Smooth muscle cell (in vitro differentiated cells): ENCODE measurements around the gene ALDH1B1. TPM values are rescaled to one million over a fixed set of nuclear protein-coding genes. Genes with fewer than 3 reads are reported as not detected.

Experiments
- DNase-seq: peaks from one replicate; lab custom pipeline; 2025; ENCODE audit not compliant: unreplicated experiment; lab: John Stamatoyannopoulos, UW
- H2AFZ ChIP-seq: fragments of 200-600 bp; sonication (generic); 2 replicates; pipeline ENCODE4 v1.6.0; 2016; ENCODE audit warnings: antibody characterized with exemption, low read depth, mild to moderate bottlenecking
- H3F3A ChIP-seq: fragments of 200-600 bp; sonication (generic); 2 replicates; pipeline ENCODE4 v1.6.0; 2017; ENCODE audit warnings: antibody characterized with exemption, low read depth
- H3K27ac ChIP-seq: fragments of 200-600 bp; sonication (generic); 2 replicates; pipeline ENCODE4 v1.5.1; 2016; ENCODE audit warnings: low read depth, mild to moderate bottlenecking
- H3K27me3 ChIP-seq: fragments of 200-600 bp; sonication (generic); 2 replicates; pipeline ENCODE4 v1.6.1; 2016; ENCODE audit warnings: low read depth, mild to moderate bottlenecking
- H3K36me3 ChIP-seq: fragments of 200-600 bp; sonication (generic); 2 replicates; pipeline ENCODE4 v1.5.1; 2016; ENCODE audit warnings: low read depth
- H3K4me1 ChIP-seq: fragments of 200-600 bp; sonication (generic); 2 replicates; pipeline ENCODE4 v1.5.1; 2016; ENCODE audit warnings: low read depth
- H3K4me2 ChIP-seq: fragments of 200-600 bp; sonication (generic); 2 replicates; pipeline ENCODE4 v1.6.0; 2016; ENCODE audit warnings: mild to moderate bottlenecking
- H3K4me3 ChIP-seq: fragments of 200-600 bp; sonication (generic); 2 replicates; pipeline ENCODE4 v1.5.1; 2016; ENCODE audit warnings: mild to moderate bottlenecking
- H3K79me2 ChIP-seq: fragments of 200-600 bp; sonication (generic); 2 replicates; pipeline ENCODE4 v1.6.0; 2016; ENCODE audit warnings: low read depth, mild to moderate bottlenecking
- H3K9ac ChIP-seq: fragments of 200-600 bp; sonication (generic); 2 replicates; pipeline ENCODE4 v1.6.0; 2016; ENCODE audit warnings: low read depth
- H3K9me3 ChIP-seq: fragments of 200-600 bp; sonication (generic); replicated peaks from 2 replicates; pipeline ENCODE4 v1.5.1; 2016; ENCODE audit warnings: low read depth
- H4K20me1 ChIP-seq: fragments of 200-600 bp; sonication (generic); 2 replicates; pipeline ENCODE4 v1.6.0; 2016; ENCODE audit warnings: low read depth
- CTCF ChIP-seq: fragments of 200-600 bp; sonication (generic); IDR thresholded peaks from 2 replicates; pipeline ENCODE4 v1.5.1; 2017; ENCODE audit warnings: borderline replicate concordance, mild to moderate bottlenecking, antibody characterized with exemption; ENCODE audit not compliant: insufficient read depth, poor library complexity, severe bottlenecking
- WGBS: methylation state at CpG from one replicate; pipeline ENCODE4 v1.1.7; 2016; ENCODE audit warnings: low lambda C conversion rate; 5-methylcytosine and 5-hydroxymethylcytosine counted together
- polyA plus RNA-seq: library from polyadenylated mRNA; unstranded; fragments of >200 nt; fragmentation: Nextera tagmentation; extraction: Ambion mirVana; gene quantifications from 2 replicates; pipeline ENCODE4 v1.2.1, GENCODE V29; 2016
- total RNA-seq: library from RNA; depleted of rRNA; stranded (reverse); fragments of >200 nt; gene quantifications from 2 replicates; pipeline ENCODE4 v1.2.3, GENCODE V29; 2014

ALDH1B1 gene
- total and polyA plus RNA-seq, 2 experiments from 2014 or later = 25.3 to 31.9 TPM

GRCh38 chr9:38386319-38386895 is 6.1 kb upstream of the ALDH1B1 start:
- Histone ChIP-seq H4K20me1 (no peaks in the 10 kb centered on the region), H3K27ac (no peak overlapping the region), H3K36me3 (no peaks in the 10 kb centered on the region), H3K79me2 (no peaks in the 10 kb centered on the region), H3K9ac (no peak overlapping the region), H3F3A (peaks cover 9% of the 10 kb centered on the region), H3K27me3 (no peaks in the 10 kb centered on the region), H2AFZ (no peak overlapping the region), H3K4me2 (no peak overlapping the region), H3K4me3 (no peak overlapping the region), H3K9me3 (no peaks in the 10 kb centered on the region), H3K4me1 (peaks cover 3% of the 10 kb centered on the region)
- DNase-seq = no peak
- no peak for TF ChIP-seq CTCF
- 94% methylated on average over 4 of the region's 4 CpGs for WGBS

- Histone ChIP-seq H3K9me3 (no peaks in the 10 kb centered on the region), H2AFZ (no peak overlapping the region), H3K4me2 (no peak overlapping the region), H3K27ac (no peak overlapping the region), H3K4me3 (no peak overlapping the region), H4K20me1 (no peaks in the 10 kb centered on the region), H3F3A (peaks cover 9% of the 10 kb centered on the region), H3K27me3 (no peaks in the 10 kb centered on the region), H3K9ac (no peak overlapping the region), H3K79me2 (no peaks in the 10 kb centered on the region), H3K4me1 (no peaks in the 10 kb centered on the region), H3K36me3 (no peaks in the 10 kb centered on the region)
- TF ChIP-seq CTCF = no peak
- DNase-seq = no peak
- WGBS = 95% methylated on average over 1 of the region's 1 CpG
These were observed 5.4 kb upstream of the ALDH1B1 start for GRCh38 chr9:38387066-38387465.

- DNase-seq = no peak
- Histone ChIP-seq H3F3A (peaks cover 9% of the 10 kb centered on the region), H3K27me3 (no peaks in the 10 kb centered on the region), H3K36me3 (no peaks in the 10 kb centered on the region), H3K27ac (peak overlapping the region; percentile 81), H3K4me1 (no peaks in the 10 kb centered on the region), H3K9ac (no peak overlapping the region), H3K9me3 (no peaks in the 10 kb centered on the region), H4K20me1 (no peaks in the 10 kb centered on the region), H3K4me2 (no peak overlapping the region), H3K4me3 (no peak overlapping the region), H3K79me2 (peaks cover 1% of the 10 kb centered on the region), H2AFZ (no peak overlapping the region)
- 89% methylated on average over 4 of the region's 4 CpGs for WGBS
- no peak for TF ChIP-seq CTCF
These were observed 4.8 kb upstream of the ALDH1B1 start for GRCh38 chr9:38387751-38388150.
